HPDE6-E6E7 (cell line): ENCODE results near the gene TNXB.
"Not testable (repeated sequence)": the region's sequence is repeated elsewhere in the genome, so short reads cannot be mapped to it uniquely, and the experiment has no call there.

Experiments used
- DNase-seq: peaks from one replicate; pipeline ENCODE4 v3.0.0; 2011; ENCODE audit warnings: missing footprints; ENCODE audit errors: extremely low spot score

The TNXB gene

GRCh38 chr6:32064706-32065105, 44.4 kb downstream of the TNXB start:
- DNase-seq = no peak

DNA sequence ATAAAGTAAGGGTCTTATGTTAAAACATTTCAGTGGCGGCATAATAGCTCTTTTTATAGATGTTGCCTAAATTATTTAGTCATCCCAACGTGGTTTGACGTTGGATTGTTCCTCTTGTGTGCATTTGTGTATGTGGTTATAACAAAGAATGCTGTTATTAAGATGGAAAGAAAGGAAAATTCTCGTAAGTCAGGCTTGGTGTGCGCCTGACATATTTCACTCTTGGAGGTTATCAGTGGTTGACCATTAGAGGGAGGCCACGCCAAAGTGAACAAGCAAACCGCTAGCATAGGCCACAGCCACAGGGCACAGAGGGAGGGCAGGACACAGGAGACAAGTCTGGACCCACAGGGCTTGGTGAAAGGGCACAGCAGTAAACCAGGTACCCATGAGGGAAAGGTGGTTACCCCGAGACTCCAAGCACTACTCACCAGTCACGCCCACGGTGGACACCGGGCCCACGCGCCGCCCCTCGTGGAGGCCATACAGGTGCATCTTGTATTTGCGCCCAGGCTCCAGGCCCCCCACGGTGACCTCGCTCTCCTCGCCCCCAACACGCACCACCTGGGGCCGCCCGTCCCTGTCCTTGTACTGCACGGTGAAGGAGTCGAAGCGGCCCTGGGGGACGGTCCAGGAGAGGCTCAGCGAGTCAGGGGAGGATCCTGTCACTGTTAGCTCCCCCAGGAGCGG, 48.0 kb downstream of the TNXB start:
- DNase-seq = no peak

DNA sequence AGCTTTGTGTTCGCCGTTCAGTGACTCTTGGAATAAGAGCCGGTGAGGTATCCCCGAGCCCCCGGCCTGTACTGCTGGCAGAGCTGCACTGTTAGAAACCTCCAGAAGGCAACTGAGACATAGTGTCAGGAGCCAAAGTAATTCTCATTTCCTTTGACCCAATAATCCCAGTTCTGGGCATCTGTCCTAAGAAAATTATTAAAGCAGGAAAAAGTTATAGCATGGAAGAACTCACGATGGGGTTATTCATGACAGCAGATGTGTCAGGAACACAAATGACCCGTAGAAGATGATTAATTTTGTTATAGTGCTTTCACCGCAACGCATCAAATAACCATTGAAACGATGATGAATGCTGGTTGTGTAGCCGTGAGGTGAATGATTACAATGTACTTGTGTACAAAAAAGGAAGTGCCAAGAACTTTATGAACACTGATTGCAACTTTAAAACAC, 50.6 kb downstream of the TNXB start:
- no peak for DNase-seq

DNA sequence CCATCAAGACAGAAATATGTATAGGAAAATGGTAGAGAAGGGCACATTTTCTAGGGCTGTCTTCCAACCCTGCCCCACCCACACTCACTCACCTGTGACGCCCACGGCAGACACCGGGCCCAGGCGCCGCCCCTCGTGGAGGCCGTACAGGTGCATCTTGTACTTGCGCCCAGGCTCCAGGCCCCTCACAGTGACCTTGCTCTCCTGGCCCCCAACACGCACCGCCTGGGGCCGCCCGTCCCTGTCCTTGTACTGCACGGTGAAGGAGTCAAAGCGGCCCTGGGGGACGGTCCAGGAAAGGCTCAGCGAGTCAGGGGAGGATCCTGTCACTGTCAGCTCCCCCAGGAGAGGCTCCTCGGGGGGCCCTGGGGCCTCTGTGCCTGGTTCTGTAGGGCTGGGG, 51.2 kb downstream of the TNXB start:
- no peak for DNase-seq

DNA sequence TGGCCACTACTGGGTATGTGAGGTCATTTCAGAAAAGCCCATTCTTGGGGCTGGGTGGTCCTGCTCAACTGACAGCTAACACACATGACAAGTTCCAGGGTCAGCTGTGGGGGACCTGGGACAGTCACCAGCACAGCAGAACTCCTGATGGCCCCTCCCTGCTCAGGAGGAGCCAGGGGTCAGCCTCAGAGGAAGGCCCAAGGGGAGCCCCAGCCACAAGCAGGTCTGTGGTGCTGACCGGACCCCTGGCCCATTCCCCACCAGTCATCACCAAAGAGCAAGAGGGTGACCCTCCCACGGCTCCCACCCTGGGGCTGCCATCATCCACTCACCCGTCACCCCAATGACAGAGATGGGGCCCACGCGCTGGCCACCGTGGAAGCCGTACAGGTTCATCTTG, 52.9 kb downstream of the TNXB start:
- DNase-seq = no peak

DNA sequence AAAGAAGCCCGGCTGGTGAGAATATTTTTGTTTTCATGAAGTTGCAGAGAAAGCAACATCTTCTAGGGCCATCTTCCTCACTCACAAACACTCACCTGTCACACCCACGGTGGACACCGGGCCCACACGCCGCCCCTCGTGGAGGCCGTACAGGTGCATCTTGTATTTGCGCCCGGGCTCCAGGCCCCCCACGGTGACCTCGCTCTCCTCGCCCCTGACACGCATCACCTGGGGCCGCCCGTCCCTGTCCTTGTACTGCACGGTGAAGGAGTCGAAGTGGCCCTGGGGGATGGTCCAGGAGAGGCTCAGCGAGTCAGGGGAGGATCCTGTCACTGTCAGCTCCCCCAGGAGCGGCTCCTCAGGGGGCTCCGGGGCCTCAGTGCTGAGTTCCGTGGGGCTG, 53.4 kb downstream of the TNXB start:
- DNase-seq = not testable (repeated sequence)

- DNase-seq = not testable (repeated sequence)
Observed at GRCh38 chr6:32053314-32053713, 55.8 kb downstream of the TNXB start.

- DNase-seq = not testable (repeated sequence)
Observed at GRCh38 chr6:32052626-32053025, 56.5 kb downstream of the TNXB start.

DNA sequence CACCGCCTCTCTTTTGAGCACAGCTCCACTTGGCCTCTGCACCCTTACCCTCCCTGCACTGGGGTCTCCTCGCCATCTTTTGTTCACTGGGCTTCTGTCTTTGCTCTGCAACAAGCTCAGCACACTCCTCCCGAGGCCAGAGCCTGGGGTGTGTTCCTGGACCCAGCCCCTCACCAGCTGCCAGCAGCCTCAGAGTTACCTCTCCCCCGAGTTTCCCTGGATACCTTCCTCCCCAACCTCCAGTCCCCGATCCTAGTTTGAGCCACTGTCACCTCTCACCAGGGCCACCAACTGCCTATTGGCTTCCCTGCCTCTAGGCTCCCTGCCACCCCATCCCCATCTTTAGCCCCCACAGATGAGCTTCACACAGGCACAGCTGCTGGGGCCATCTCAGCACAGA, 58.6 kb downstream of the TNXB start:
- no peak for DNase-seq

DNA sequence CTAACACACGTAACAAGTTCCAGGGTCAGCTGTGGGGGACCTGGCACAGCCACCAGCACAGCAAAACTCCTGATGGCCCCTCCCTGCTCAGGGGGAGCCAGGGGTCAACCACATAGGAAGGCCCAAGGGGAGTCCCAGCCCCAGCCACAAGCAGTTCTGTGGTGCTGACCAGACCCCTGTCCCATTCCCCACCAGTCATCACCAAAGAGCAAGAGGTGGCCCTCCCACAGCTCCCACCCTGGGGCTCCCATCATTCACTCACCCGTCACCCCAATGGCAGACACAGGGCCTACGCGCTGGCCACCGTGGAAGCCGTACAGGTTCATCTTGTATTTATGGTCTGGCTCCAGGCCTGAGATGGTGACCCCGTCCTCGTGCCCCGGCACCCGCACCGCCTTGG, 59.4 kb downstream of the TNXB start:
- not testable (repeated sequence) for DNase-seq

DNA sequence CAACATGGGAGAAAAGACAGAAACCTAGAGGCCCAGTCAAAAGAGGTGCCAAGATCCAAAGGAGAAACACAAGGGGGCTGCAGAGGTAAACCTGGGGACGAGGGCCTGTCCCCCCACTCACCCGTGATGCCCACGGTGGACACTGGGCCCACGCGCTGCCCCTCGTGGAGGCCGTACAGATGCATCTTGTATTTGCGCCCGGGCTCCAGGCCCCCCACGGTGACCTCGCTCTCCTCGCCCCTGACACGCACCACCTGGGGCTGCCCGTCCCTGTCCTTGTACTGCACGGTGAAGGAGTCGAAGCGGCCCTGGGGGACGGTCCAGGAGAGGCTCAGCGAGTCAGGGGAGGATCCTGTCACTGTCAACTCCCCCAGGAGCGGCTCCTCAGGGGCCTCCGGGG, 60.0 kb downstream of the TNXB start:
- not testable (repeated sequence) for DNase-seq

GRCh38 chr6:32047855-32048766, 61.0 kb downstream of the TNXB start:
- peak; percentile 53 for DNase-seq

GRCh38 chr6:32047539-32047854, 61.6 kb downstream of the TNXB start:
- no peak for DNase-seq

GRCh38 chr6:32047084-32047478, 62.1 kb downstream of the TNXB start:
- DNase-seq = no peak

- DNase-seq = no peak
Observed at GRCh38 chr6:32046450-32047083, 62.6 kb downstream of the TNXB start.

GRCh38 chr6:32045811-32046449, 63.2 kb downstream of the TNXB start:
- no peak for DNase-seq

DNA sequence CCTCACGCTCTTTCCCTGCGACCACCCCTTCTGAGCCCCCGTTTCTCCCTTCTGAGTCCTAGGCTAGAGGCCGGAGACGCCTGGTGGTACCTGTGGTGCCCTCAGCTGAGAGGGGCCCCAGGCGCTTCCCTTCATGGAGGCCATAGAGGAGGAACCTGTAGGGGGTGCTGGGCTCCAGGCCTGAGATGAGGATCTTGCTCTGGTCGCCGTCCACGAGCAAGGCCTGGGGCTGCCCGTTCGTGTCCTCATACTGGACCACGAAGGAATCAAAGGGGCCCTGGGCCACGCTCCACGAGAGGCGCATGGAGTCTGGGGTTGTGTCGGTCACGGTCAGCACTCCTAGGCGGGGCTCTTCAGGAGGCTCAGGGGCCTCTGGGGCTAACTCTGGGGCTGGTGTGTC, 64.2 kb downstream of the TNXB start:
- not testable (repeated sequence) for DNase-seq

DNA sequence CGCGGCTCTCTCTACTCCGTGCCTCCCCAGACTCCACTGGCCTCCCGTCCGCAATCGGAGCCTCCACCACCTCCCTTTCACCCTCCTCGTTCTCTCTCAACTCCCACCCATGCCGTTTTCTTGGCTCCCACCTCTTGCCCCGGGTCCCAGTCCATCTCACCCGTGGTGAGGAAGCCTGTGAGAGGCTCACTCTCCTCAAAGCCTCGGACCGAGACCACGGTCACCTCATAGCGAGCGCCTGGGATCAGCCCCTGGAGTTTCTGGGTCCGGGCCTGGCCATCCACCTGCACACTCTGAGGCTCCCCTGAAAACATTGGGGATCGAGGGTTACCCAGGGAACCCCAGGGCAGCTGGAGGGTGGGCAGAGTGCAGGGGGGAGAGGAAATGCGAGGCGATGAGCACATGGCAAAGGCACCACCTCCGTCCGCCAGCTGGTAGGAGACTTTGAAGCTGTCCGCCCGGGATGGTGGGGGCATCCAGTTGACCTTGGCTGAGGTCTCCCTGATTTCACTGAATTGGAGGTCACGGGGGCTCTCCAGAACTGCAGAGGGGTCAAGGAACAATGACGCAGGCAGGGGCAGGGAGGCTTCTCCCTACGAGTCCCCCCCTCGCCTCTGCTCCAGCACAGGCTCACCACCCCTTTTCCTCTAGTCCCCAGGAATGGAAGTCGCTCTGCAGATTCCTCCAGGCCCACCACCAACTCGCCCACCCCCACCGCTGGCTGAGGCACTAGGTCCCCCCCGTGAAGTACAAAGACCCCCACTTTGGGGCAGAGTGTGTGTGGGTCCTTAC, 65.4 kb downstream of the TNXB start:
- DNase-seq = not testable (repeated sequence)

DNA sequence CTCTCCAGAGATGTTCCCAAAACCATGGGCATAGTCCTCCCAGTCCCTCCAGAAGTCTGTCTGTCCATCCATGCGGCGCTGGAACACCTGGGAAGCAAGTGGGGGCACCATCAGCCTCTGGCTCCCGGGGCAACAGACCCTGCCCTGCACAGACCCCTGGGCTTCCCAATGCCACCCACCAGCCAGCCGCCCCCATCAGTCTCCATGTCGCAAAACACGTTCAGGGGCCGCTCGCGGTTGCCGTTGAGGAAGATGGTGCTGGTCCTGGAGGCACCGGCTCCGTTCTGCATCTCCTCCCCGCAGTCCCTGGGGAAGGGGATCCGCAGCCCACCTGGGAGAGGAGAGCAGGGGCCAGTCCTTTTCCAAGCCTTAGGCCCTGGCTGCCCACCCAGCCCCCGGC, 66.9 kb downstream of the TNXB start:
- DNase-seq = not testable (repeated sequence)

DNA sequence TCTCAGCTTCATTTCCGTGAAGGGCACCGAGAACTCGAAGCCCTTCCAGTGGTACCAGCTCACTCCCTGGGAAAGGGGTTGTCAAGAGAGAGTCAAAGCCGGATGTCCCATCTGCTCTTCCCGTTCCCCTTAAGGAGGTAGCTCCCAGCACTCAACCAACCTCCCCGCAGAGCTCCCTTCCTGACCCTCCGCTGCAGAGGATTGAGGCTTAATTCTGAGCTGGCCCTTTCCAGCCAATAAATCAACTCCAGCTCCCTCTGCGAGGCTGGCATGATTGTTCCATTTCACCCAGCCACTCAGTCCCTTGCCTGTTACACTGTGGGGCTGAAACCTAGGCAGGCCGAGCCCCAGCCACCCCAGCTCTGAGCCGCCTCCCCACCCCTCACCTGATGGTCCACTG, 67.8 kb downstream of the TNXB start:
- not testable (repeated sequence) for DNase-seq

GRCh38 chr6:32041050-32041321, 68.2 kb downstream of the TNXB start:
- not testable (repeated sequence) for DNase-seq
